HG02870 (cell line): ENCODE results near the gene SPRR1A.
"Not testable (repeated sequence)": the region's sequence is repeated elsewhere in the genome, so short reads cannot be mapped to it uniquely, and the experiment has no call there.

Experiments
- ATAC-seq: cut with Tn5 transposase; IDR thresholded peaks from one replicate; pipeline ENCODE4 v1.9.1; 2021; ENCODE audit warnings: mild to moderate bottlenecking, moderate library complexity; ENCODE audit not compliant: unreplicated experiment

The SPRR1A gene

DNA sequence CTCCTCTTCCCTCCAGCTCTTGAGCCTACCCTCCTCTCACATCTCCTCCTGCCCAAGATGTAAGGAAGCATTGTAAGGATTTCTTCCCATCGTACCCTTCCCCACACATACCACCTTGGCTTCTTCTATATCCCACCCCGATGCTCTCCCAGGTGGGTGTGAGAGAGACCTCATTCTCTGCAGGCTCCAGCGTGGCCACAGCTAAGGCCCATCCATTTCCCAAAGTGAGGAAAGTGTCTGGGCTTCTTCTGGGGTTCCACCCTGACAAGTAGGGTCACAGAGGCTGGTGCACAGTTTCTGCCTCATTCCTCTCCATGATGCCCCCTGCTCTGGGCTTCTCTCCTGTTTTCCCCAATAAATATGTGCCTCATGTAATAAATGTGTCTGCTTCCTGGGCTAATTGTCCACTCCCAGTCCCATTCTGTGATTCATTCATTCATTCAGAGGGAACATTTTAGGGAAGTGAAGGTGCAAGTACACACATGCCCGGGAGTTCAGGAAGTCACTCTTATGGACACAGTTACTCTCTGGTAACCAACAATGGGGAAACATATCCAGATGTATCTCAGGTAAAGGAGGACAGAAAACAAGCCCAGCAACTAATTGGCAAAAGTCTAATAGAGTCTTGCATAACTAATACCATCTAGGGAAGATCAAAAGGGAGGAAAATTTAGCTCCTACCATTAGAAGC, 11.5 kb upstream of the SPRR1A start:
- no peak for ATAC-seq

DNA sequence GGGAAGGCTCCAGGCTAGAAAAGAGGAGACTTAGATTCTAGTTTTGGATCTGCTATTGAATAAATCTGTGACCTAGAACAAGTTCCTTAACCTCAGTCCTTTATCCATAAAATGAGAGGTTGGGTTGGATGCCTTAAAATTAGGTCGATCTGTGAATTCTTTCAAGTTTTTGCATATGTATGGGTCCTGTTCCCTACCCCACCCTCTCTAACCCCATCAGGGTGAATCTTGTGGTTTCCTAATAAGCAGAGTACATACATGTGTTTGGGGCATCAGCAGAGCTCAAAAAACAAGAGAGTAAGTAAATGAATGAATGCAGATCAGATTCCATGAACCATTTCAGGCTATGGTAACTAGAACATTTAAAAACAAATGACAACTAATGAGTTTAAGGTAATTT, 7.2 kb upstream of the SPRR1A start:
- ATAC-seq = no peak

DNA sequence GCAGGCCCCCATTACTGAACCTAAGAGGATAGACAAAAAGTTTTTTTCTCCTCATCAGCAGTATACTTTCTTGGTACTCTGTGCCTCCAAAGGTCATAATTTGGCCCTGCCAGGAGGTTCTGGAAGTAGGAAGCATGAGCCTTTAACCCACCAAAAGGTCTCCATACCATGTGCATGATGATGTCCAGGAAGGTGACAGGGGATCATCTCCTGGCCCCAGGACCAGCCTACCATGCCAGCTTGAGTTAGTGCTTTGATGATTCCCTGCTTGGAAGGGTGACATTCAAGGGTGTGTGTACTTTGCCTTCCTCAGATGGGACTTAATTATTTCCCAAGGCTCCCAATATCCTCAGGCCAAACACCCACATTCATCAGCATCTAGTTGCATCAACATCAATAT, 6.3 kb upstream of the SPRR1A start:
- no peak for ATAC-seq

DNA sequence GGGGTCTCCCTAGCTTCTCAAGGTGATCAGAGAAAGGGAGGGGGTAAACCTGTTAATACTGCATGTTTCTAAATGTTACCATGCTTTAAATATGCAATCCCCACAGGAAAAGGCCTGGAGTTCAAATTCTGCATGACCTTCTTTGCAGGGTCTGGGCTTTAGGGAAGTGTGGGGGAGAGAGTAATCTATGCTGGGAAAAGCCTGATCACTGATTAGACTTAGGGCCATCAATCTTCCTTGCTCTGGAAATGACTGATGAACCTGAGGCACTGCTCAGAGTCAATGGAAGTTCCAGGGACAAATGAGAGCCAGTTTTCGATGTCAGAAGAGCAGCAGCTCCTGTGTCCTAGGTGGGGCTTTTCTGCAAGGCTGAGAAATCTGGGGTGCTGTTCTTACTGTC, 3.2 kb upstream of the SPRR1A start:
- no peak for ATAC-seq

DNA sequence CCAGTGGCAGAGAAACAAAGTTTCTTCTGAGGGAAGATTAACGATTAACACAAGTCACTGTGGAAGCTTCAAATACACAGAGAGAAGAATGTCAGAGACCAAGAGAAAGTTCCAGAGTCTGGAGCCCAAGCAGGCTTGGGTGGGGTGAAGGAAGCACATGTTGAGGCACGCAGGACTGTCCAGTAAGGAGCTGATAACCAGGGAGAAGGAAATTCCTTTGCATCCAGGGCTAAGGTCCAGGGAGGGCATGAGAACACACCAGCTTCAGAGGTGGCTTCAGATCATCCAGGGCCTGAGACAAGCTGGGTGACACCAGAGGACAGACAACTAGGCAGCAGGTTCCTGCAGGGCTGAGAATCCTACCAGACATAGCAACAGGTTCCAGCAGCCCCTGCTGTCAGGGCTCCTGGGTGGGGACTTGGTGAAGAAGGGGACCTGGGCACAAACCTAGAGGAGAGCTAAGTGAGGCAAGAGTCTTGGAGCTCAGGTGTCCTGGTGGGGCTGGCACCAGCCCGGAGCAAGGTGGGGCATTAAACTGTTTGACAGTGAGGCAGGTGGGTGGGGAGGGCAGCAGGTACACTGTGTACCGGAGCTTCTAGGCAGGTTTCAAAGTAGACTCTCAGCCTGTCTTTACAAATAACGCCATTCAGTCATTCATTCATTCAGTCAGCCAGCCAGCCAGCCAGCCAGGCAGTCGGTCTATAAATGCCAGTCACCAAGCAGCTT, 2.6 kb upstream of the SPRR1A start:
- no peak for ATAC-seq

DNA sequence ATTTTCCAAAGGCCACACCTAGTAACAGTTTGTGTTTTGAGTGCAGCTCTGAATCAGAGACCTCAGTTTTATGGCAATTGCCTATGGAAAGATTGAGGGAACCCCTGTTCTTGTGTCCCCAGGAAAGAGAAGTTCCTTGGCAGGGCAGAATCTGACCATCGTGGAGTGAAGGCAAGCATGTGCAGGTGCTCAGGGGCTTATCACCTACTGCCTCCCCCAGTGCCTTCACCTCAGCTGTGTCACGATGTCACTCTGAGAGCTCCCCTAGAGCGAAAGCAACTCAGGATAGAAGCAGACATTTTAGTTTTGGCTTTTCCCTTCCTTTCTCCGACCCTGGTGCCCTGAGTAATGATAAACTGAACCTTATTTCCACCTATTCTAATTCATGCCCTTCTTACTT, 1.8 kb upstream of the SPRR1A start:
- no peak for ATAC-seq

DNA sequence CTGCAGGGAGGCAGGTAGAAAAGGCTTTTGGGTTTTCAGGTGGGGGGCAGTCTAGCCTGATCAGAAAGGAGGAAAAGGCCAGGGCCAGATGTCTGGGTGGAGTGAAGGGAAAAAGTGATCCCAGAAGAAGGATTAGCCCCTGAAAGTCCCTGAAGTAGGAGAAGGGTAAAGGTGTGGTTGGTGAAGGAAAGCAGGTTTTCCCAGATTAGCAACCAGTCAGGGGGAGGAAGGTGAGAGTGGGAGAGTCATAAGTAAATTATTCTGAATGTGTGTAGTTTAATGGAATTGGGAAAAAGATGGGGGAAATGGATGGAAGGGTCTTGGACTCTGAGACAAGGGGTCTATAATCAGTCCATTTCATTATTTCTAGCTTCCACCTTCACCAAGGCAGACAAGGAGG, 647 bp upstream of the SPRR1A start:
- no peak for ATAC-seq

DNA sequence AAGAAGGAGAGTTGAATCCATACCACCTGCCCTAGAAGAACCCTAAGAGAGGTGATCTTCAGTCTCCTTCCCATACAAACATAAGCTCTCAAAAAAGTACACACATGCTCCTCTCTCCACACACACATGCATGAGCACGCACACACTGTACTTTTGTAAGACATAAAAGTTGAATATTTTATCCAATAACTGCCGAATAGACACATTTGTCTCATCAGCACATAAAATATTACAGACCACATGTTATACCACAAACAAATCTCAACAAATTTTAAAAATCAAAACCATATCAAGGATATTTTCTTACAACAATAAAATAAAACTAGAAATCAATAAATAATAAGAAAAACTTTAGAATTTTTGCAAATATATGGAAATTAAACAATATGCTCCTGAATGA, 2.7 kb downstream of the SPRR1A start:
- ATAC-seq = no peak

DNA sequence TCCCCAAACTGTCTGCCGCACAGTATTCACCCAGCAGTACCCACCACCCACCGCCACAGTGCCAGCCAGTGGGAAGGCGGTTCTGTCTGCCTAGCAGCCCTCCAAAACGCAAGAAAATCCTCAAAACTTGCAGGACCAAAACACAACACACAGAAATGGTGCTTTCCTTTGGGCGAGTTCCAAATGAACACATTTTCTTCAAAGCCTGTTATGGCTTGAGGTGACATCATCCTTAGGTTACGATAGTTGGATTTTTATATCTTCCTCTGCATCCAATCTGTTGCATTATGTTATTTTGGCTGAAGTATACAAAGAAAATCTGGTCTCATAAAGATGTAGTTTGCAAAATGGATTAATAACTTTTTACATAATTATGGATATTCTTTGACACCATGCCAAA, 9.3 kb downstream of the SPRR1A start:
- no peak for ATAC-seq

DNA sequence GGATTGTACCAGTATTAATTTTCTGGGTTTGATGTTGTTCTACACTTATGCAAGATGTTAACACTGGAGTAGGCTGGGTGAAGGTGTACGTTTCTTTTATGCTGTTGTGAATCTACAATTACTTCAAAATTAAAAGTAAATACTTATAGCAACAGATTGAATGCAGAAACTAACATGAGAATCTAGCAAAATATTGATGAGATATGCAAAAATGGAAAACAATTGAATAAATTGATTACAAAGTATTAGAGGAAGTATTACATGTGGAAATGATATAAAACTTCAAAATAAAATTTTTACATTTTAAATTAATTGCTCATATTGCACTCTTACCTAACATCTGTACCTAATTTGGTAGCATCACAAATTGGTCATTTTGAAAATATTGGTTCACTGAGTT, 12.0 kb downstream of the SPRR1A start:
- ATAC-seq = no peak

DNA sequence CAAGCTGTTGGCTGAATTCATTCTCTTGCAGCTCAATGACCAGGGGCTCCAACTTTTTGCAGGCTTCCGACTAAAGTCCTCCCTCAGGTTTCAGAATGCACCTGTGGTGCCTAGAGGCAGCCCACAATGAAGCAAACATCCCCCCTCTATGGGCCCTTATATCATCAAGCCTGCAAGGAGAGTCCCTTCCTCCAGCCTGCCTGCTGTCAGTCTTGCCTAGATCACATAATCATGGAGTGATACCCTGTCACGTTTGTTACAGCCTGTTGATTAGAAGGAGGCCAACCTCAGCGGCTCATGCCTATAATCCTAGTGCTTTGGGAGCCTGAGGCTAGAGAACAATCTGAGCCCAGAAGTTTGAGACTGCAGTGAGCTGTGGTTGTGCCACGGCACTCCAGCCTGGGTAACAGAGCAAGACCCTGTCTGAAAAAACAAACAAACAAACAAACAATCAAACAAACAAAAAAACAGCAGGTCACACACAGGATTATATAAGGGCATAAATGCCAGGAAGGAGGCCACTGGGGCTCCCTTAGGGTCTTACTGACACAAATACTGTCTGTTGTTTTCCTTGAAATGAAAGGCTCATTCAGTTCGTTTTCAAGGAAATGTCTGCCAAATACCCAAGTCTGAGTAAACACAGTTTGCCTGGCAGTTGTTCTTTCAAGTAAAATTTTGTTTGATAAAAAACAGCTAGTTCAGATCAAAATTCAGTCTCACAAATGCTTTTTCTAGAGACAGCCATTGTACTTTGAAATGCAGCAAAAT, 12.9 kb downstream of the SPRR1A start:
- ATAC-seq = no peak

DNA sequence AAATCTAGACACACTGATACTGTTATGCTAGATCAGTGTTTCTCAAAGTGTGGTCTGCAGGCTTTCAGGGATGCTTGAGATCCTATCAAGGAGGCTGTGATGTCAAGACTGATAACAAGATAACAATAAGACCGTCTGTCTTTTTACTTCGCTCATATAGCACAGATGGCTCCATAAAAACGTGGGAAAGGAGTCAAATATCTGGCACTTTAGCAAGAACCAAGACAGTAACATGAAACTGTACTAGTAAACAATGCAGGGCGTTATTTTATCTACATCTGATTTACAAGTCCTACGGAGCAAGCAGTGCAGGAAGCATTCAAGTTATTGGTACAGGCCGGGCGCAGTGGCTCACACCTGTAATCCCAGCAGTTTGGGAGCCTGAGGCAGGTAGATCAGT, 14.0 kb downstream of the SPRR1A start:
- ATAC-seq = no peak

DNA sequence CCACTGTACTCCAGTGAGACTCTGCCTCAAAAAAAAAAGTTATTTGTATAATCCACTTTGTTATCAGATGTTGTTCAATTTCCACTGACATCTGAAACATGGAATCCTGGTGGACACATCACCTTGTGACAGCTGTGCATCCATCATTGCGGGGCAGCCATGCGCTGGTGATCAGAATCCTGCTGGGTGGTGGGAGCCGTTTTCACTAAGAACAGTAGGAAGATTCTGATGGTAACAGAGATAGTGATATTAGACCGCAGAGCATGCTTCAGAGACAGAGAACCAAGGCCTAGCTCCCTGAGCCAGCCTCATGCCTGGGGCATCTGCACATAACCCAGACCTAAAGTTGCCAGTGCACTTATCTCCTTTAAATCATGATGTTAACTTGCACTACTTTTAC, 14.6 kb downstream of the SPRR1A start:
- ATAC-seq = no peak

DNA sequence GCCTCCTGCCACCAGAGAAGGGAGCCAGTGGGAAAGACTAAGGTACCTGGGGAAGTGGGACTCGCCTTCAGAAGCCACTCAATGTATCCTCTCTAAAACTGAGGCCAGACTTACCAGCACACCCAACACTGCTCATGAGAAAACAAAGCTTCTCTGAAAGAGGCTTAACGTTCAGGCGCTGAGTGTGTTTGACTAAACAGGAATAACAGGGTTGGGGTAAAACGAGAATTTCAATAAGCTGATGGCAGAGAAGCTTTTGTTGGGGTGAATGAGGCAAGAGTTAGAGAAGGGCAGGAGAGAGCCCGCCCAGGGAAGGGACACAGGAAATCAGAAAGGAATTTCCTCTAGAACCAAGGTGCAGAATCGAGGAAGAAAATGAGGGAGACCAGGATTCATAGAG, 15.9 kb downstream of the SPRR1A start:
- no peak for ATAC-seq

DNA sequence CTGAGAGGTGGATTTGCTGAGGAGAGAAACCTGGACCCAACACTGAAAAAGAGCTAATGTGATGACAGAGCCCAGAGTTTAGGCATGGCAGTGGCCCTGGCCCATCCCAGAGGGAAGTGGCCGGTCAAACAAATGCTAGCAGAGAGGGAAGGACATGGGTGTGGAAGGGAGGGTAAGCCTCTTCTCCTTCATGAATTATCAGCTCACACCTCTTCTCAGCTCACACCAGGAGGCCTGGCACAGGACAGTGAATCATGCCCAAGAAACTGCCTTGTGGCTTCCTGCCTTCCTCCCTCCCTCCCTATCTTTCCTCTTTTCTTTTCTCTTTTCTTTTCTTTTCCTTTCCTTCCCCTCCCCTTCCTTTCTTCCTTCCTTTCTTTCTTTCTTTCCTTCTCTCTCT, 16.4 kb downstream of the SPRR1A start:
- ATAC-seq = no peak

DNA sequence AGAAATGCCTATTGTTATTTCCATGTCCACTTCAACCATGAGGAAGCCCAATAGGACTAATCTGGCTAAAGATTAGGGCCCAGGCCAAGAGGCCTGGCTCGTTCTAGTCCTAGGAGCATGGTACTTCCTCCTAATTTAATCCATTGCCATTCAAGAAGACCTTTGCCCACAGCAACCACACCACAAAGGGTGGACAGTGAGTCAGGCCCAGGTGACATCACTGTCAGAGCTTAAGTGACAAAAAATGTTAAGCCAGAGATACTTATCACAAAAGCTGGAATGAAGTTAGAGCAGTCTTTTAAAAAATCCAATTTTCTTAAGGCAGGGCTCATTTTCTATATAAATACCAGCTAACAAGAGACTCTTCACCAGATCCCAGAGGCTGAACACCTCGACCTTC, 17.5 kb downstream of the SPRR1A start, which contains the start of gene SPRR3:
TSS of gene SPRR3 (plus strand) at position 368 of the 400 bp plus-strand sequence. CDS start 1,272 bp downstream, outside the sequence.
- no peak for ATAC-seq

DNA sequence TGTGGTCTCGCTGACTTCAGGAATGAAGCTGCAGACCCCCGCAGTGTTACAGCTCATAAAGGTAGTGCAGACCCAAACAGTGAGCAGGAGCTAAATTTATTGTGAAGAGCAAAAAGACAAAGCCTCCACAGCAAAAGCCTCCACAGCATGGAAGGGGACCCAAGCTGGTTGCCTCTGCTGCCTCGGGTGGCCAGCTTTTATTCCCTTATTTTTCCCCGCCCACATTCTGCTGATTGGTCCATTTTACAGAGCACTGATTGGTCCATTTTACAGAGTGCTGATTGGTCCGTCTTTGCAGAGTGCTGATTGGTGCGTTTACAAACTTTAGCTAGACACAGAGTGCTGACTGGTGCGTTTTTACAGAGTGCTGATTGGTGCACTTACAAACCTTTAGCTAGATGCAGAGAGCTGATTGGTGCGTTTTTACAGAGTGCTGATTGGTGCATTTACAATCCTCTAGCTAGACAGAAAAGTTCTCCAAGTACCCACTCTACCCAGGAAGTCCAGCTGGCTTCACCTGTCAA, 27.4 kb downstream of the SPRR1A start:
- not testable (repeated sequence) for ATAC-seq

DNA sequence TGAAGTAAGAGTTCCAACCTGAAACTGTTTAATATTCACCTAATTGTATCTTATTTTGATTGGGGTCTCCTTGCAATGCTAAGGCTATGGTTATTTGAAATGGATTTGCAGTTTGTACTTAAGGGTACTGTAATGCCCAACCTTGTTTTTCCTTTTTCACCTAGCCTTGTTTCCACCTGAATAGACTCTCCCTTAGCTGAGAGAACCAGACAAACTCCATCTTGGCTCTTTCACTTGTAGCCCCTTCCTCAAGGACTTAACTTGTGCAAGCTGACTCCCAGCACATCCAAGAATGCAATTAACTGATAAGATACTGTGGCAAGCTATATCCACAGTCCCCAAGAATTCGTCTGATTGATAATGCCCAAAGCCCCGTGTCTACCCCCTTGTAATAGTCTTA, 37.9 kb downstream of the SPRR1A start:
- ATAC-seq = not testable (repeated sequence)

DNA sequence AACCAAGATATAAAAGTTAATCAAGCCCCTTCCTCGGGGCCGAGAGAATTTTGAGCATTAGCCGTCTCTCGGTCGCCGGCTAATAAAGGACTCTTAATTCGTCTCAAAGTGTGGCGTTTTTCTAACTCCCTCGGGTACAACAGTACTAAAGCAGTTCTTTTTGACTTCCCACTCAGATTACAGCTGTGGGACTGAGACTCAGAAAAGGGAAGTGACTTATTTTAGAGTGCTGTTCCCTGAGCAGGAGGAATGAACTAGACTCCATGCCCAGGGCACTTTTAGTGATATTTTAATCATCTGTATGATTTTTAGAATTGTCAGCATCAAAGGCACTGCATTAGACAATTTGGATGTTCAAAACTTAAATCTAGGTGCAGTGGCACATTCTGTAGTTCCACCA, 38.5 kb downstream of the SPRR1A start:
- not testable (repeated sequence) for ATAC-seq

DNA sequence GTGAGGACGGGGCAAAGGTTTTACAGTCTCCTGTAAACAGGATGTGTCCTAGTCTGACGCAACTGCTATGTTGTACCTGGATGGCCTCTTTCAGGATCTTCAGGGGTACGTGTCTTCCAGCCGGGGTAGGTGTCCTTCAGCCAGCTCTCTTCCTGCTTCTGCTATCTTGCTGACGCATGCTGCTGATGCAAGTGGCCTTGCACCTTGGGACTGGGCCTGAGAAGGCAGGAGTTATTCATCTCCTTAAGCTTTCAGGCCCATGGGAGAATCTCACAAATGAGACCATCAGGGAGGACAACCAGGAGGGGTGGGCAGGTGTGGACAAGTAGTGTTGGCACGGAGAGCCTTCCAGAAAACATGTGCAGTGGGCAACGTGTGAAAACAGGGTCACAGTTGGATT, 39.2 kb downstream of the SPRR1A start:
- ATAC-seq = no peak

DNA sequence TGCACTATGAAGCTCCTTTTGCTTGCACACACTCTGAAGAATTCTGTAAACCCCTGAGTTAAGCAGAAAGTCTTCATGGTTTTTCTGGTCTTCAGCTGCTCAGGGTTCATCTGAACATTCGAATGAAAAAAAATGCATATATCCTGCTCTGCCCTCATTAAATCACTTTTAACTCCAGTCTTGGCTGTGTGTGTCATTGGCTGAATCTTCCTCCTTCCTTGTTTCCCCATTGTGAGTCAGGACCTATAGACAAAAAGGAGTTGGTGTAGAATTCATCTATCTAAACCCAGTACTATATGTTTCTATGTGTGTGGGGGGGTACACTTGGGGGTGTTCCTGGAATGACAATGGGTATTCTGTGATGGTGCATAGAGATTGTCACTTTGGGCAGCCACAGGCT, 40.5 kb downstream of the SPRR1A start:
- no peak for ATAC-seq

DNA sequence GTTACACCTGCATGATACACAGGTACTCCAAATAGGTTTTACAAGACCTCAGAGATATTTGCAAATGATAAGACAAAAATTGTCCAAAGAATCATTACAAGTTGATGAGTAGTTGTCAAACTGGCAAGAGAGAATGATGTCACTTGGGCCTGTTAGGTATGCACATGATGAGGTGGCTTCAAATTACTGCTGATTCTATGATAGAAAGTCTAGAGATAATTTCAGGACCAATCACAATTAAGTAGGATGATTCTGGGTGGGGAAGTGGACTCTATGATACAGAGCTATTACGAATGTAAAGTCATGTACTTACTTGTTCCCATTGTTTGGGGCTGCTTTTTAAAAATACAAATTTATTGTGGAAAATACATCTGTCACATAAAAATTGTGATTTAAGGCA, 41.9 kb downstream of the SPRR1A start:
- no peak for ATAC-seq
